ENCODE measurements around the gene ABHD13. TPM values are rescaled to one million over a fixed set of nuclear protein-coding genes. Genes with fewer than 3 reads are reported as not detected.

ABHD13 gene
- total RNA-seq, result 1 to 10 TPM; 6.9 to 8.0 TPM

DNA sequence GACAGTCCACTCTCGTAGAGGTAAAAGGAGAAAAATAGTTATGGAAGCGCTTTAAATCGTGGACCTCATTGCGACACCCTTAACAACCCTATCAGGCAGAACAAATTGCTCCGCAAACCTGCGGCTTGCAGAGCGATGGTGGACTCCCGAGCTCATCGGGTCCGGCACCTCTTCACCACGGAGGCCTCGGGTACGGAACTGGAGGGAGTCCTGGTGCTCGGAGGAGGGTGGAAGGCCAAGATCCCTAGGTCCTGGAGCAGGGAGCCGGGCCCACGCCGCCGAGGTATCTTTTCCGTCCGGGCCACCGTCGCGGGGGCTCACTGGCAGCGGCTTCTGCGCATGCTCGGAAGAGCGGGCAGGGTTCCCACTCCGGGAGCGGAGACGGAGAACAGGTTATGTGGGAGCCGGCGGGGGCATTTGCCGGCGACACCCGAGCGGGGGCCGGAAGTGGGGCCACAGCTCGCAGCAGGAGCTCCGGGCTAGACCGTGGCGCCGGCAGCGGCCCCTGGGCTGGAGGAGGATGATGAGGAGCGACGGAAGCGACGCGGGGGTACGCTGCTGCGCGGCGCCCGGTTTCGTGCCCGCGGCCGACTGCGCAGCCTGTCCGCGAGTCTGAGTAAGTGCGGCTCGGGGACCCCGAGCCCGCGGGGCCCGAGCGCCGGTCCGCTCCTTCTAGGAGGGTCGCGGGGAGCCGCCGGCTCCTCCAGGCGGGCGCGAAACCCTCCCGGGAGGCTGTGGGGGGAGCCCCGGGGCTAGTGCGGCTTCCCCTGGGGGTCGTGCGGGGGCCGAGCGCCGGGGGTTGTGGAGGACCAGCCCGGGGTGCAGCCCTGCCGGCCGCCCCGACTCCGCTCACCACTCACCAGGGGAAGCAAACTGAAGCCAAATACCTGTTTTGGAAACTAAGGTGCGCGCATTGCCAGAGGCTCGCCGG, at the start of gene ABHD13:
ABHD13 (plus strand) TSS at position 349 of the 931 bp plus-strand sequence. CDS start 10,827 bp downstream, outside the sequence.

DNA sequence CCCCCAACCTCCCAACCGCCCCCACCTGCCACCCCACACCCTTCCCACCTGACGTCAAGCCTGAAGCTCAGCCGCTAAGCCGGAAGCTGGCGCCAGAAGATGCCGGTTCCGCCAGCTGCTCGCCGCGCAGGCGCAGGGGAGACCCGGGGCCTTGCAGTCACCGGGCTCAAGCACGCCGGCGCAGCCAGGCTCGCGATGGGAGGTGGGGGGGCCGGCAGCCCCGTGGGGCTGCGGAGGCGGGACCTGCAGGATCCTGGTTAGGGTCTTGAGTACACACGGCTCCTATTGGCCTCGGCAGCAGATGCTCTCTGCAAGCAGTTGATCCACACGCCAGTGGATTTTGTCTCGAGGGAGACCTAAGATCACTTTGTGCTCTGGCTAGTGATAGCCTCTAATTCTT, 2.8 kb upstream of the ABHD13 start, which contains the start of gene LIG4:
LIG4 (minus strand) TSS at position 101 of the 400 bp plus-strand sequence. CDS start 4,268 bp downstream, outside the sequence.

DNA sequence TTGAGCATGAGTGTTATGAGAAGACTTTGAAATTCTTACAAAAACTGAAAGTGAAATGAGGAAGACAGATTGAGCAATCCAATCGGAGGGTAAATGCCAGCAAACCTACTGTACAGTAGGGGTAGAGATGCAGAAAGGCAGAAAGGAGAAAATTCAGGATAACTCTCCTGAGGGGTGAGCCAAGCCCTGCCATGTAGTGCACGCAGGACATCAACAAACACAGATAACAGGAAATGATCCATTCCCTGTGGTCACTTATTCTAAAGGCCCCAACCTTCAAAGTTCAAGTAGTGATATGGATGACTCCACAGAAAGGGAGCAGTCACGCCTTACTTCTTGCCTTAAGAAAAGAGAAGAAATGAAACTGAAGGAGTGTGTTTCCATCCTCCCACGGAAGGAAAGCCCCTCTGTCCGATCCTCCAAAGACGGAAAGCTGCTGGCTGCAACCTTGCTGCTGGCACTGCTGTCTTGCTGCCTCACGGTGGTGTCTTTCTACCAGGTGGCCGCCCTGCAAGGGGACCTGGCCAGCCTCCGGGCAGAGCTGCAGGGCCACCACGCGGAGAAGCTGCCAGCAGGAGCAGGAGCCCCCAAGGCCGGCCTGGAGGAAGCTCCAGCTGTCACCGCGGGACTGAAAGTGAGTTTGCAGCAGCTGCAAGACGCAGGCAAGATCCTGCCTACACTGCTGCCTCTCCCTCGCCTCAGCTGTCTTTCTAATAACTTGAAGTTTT, 51.6 kb downstream of the ABHD13 start, which contains the start of gene TNFSF13B:
TNFSF13B (plus strand) TSS at position 118 of the 728 bp plus-strand sequence; CDS start at position 296, 178 bp downstream.

Other genes starting within 250 kb of the ABHD13 start
- 10 to 100 TPM; 11.0 to 12.4 TPM for gene LIG4, start 2.9 kb upstream of the ABHD13 start, total RNA-seq
- 10 to 100 TPM; 11.7 to 25.6 TPM for gene TNFSF13B, start 51.3 kb downstream of the ABHD13 start, total RNA-seq

Measured in melanocyte of skin (primary cell).